ENCODE results near the gene DGCR8.

The DGCR8 gene

DNA sequence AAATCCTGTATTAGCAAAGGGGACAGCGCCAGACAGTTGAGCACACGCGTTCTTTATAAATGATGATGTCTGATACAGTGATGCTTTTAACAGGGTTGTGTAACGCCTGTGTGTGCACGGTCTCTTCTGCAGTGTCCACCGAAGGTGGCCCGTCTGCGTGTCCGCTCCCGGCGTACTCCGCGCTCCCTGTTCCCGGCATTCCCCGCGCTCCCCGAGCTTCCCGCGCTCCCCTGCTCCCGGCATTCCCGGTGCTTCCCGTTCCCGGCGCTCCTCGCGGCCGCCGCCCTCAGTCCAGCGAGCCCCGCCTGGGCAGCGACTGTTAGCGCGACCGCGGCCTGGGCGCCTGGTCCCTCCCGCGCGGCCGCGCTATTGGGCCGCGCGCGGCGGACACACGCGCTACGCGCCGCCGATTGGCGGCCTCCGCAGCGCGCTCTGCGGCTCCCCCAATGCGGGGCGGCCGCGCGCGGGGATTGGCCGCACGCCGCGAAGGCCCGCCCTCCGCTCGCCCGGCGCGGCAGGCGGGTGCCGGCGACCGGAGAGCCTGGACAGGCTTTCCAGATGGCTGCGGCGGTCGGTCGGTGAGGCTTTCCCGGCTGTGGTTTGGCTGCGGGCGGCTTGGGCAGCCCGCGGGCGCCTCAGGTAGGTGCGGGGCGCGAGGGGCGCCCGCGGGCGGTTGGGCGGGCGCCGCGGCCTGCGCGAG lies at the start of gene DGCR8:
Gene DGCR8, plus strand, starts transcription at position 497 of the 700 bp plus-strand sequence. CDS start 5,723 bp downstream, outside the sequence.
- Histone ChIP-seq H3K4me1 (ENCODE audit: control insufficient read depth in 1 of 2, insufficient read depth in 2 of 2, low read length in 2 of 2) (peaks cover 3 to 37% of the 10 kb centered on the region in 2 donors), H3K9me3 (ENCODE audit: control insufficient read depth in 1 of 2, low read length in 2 of 2) (no peaks in the 10 kb centered on the region), H3K36me3 (ENCODE audit: control insufficient read depth in 1 of 2, insufficient read depth in 2 of 2, low read length in 2 of 2) (no peaks in the 10 kb centered on the region), H3K27ac (ENCODE audit: low read length) (peak within 1 kb of the TSS; percentile 93), H3K4me3 (ENCODE audit: low read depth in 1 of 2, low read length in 2 of 2) (peak within 1 kb of the TSS; percentile 72 to 92), H3K27me3 (ENCODE audit: low read depth, low read length) (no peaks in the 10 kb centered on the region)

DNA sequence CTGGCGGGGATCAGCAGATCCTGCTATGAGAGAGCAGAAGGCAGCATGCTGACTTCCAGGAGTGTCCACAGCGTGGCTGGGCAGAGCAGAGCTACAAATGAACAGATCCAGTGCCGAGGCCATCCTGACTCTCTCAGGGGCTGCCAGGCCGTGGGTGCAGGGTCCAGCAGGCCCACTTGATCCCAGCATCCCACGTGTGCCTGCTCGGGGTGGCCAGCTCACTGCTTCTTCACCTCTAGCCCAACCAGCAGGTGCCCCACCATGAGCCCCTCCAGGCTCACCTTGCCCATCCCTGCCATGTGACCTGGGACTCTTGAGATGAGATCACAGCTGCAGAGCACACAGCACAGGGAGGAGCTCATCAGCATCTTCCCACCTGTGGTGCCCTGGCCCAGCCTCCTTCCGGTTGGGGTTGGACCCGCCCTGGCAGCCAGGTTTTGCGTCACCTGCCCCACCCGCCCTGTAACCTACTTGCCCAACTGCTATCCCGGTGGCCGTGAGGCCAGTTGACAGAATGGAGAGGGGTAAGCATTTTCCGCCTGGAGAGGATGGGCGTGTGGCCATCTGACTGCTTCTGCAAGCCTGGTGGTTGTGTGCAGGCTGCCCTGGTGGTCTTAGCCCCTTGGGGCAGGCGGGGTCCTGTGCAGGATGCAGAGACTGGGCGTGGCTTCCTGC lies 48.2 kb upstream of the DGCR8 start:
- H3K4me3 ChIP-seq (ENCODE audit: low read depth in 1 of 2, low read length in 2 of 2), result no peak overlapping the region
- no peaks in the 10 kb centered on the region for H3K27me3 ChIP-seq (ENCODE audit: low read depth, low read length)
- no peak overlapping the region for H3K27ac ChIP-seq (ENCODE audit: low read length)
- peaks cover 0 to 22% of the 10 kb centered on the region in 2 donors for H3K4me1 ChIP-seq (ENCODE audit: control insufficient read depth in 1 of 2, insufficient read depth in 2 of 2, low read length in 2 of 2)
- no peaks in the 10 kb centered on the region for H3K9me3 ChIP-seq (ENCODE audit: control insufficient read depth in 1 of 2, low read length in 2 of 2)
- H3K36me3 ChIP-seq (ENCODE audit: control insufficient read depth in 1 of 2, insufficient read depth in 2 of 2, low read length in 2 of 2), result peaks cover 0 to 10% of the 10 kb centered on the region in 2 donors

DNA sequence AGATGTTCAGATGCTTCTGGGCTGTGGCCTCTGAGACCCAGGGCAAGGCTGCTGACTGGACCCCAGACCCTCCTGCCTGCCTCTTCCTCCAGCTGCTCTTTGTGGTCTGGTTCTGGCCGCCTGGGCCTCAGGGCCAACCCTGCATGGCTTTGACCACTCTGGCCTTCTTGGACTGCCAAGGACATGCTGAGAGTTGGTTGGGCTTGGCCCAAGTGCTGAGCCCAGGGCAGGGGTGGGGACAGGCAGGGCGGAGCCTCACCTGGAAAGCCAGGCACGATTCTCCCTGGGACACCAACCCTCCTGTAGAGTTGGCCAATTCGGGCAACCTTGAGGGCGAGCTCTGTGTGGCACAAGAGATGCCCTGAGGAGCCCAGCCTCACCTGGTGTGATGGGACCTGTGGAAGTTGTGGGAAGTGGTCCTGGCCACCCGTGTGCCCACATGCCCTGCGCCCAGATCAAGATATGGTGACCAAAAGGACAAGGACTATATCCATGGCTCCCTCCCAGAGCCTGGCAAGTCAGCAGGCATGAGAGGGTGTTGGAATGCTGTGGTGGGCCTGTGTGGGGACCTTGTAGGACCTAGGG lies 47.5 kb upstream of the DGCR8 start:
- H3K36me3 ChIP-seq (ENCODE audit: control insufficient read depth in 1 of 2, insufficient read depth in 2 of 2, low read length in 2 of 2), result peaks cover 4 to 14% of the 10 kb centered on the region in 2 donors
- H3K4me3 ChIP-seq (ENCODE audit: low read depth in 1 of 2, low read length in 2 of 2), result no peak overlapping the region
- peaks cover 0 to 22% of the 10 kb centered on the region in 2 donors for H3K4me1 ChIP-seq (ENCODE audit: control insufficient read depth in 1 of 2, insufficient read depth in 2 of 2, low read length in 2 of 2)
- H3K9me3 ChIP-seq (ENCODE audit: control insufficient read depth in 1 of 2, low read length in 2 of 2), result no peaks in the 10 kb centered on the region
- H3K27ac ChIP-seq (ENCODE audit: low read length), result no peak overlapping the region
- no peaks in the 10 kb centered on the region for H3K27me3 ChIP-seq (ENCODE audit: low read depth, low read length)

DNA sequence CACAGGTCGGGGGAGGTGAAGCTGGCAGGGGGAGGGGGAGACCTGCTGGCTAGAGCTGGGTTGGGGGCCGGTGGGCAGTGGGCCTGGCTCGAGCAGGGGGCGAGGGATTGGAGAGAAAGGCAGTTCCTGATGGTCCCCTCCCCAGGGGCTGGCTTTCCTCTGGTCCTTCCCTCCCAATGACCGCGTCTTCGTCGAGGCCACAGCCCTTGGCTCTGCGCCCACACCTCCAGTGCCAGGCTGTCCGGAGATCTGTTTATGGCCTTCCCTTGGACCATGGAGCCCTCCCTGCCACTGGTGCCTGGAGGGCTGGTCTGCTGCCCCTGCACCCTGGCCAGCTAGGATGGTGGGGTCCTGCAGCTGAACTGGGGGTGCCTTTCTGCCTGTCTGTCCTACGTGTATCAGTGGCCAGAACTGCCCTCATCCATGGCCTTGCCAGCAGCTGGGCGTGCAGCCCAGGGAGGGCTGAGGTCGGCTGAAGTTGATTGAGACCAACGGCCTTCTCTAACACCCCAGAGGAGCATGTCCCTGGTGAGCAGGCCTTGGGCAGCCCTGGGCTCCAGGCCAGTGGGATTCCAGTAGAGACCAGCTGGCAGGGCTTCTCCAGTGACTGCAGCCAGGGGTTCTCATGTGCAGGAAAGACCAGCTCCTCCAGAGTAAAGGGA lies 46.9 kb upstream of the DGCR8 start:
- Histone ChIP-seq H3K27me3 (ENCODE audit: low read depth, low read length) (no peaks in the 10 kb centered on the region), H3K4me1 (ENCODE audit: control insufficient read depth in 1 of 2, insufficient read depth in 2 of 2, low read length in 2 of 2) (peaks cover 0 to 21% of the 10 kb centered on the region in 2 donors), H3K27ac (ENCODE audit: low read length) (no peak overlapping the region), H3K9me3 (ENCODE audit: control insufficient read depth in 1 of 2, low read length in 2 of 2) (no peaks in the 10 kb centered on the region), H3K4me3 (ENCODE audit: low read depth in 1 of 2, low read length in 2 of 2) (no peak overlapping the region), H3K36me3 (ENCODE audit: control insufficient read depth in 1 of 2, insufficient read depth in 2 of 2, low read length in 2 of 2) (peaks cover 7 to 17% of the 10 kb centered on the region in 2 donors)

DNA sequence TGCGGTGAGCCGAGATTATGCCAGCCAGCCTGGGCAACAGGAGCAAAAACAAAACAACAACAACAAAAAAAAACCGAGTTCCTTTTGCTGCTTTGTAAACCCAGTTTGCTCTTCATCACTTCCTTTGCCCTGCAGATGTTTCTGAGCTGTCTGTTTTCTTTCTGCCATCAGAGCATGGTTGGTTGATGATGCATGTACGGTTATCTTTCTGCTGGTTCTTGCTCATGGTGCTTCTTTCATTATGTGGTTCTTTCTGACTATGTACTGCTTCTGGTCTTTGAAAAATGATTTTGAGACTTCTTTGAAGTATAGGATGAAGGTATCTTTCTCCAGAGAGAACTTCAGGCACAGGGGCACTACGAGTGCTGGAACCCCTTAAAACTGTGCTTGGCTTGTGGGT lies 45.9 kb upstream of the DGCR8 start:
- no peaks in the 10 kb centered on the region for H3K9me3 ChIP-seq (ENCODE audit: control insufficient read depth in 1 of 2, low read length in 2 of 2)

DNA sequence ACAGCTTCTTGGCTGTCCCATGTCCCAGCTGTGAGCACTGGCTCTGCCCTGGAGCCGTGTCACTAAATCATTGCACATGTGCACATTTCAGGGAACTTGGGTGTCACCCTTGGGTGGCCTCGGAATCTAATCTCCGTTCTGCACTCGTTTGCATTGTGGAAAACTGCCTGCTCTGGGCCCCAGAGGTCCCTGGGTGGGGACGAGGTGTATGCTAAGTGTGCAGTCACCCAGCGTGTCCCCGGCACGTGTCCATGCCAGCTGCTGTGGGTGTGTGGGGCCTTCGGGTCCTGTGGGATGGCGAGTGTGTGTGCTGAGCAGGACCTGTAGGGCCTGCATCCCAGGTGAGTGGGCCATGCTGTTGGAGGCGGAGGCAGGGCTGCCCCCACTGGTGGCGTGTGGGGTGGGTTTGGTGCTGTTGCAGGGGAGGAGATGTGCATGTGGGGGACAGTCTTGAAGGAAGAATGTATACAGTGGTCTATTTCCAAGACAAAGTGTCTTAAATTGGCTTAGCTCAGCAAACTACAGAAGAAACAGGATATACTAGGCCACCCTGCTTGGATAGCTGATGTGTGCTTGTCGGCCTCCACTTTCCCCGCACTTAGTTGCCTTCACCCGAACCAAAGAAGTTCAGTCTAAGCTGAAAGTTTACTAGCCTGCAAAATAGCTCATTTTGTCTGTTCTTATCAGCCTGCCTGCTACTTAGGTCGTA lies 44.5 kb upstream of the DGCR8 start:
- Histone ChIP-seq H3K36me3 (ENCODE audit: control insufficient read depth in 1 of 2, insufficient read depth in 2 of 2, low read length in 2 of 2) (peaks cover 11 to 20% of the 10 kb centered on the region in 2 donors), H3K27me3 (ENCODE audit: low read depth, low read length) (no peaks in the 10 kb centered on the region), H3K4me1 (ENCODE audit: control insufficient read depth in 1 of 2, insufficient read depth in 2 of 2, low read length in 2 of 2) (peaks cover 0 to 24% of the 10 kb centered on the region in 2 donors), H3K27ac (ENCODE audit: low read length) (no peak overlapping the region), H3K9me3 (ENCODE audit: control insufficient read depth in 1 of 2, low read length in 2 of 2) (no peaks in the 10 kb centered on the region), H3K4me3 (ENCODE audit: low read depth in 1 of 2, low read length in 2 of 2) (no peak overlapping the region)

More for the DNA sequence above, 45.9 kb upstream of the DGCR8 start:
- Histone ChIP-seq H3K4me1 (ENCODE audit: control insufficient read depth in 1 of 2, insufficient read depth in 2 of 2, low read length in 2 of 2) (peaks cover 0 to 19% of the 10 kb centered on the region in 2 donors), H3K27me3 (ENCODE audit: low read depth, low read length) (no peaks in the 10 kb centered on the region), H3K4me3 (ENCODE audit: low read depth in 1 of 2, low read length in 2 of 2) (no peak overlapping the region), H3K27ac (ENCODE audit: low read length) (no peak overlapping the region), H3K36me3 (ENCODE audit: control insufficient read depth in 1 of 2, insufficient read depth in 2 of 2, low read length in 2 of 2) (peaks cover 8 to 18% of the 10 kb centered on the region in 2 donors)

DNA sequence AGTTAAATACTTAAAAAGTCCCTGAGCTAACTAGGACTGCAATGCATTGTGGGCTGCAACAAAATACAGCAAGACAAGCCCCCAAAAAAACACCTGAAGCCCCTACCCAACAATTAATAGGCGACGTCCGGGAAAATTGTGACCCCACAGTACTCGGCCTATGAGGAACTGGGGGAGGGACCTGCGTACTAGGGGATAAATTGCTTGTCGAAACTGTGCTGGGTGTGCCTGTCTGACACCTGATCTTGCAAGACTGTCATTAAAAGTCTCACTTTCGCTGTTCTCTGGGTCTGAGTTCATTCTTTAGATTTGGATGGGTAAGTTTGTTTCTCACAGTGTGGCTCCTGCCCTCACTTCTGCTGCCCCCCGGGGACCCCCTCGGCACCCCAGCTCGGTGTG lies 44.0 kb upstream of the DGCR8 start:
- Histone ChIP-seq H3K27ac (ENCODE audit: low read length) (no peak overlapping the region), H3K4me3 (ENCODE audit: low read depth in 1 of 2, low read length in 2 of 2) (no peak overlapping the region), H3K9me3 (ENCODE audit: control insufficient read depth in 1 of 2, low read length in 2 of 2) (no peaks in the 10 kb centered on the region), H3K27me3 (ENCODE audit: low read depth, low read length) (no peaks in the 10 kb centered on the region), H3K4me1 (ENCODE audit: control insufficient read depth in 1 of 2, insufficient read depth in 2 of 2, low read length in 2 of 2) (peaks cover 0 to 24% of the 10 kb centered on the region in 2 donors), H3K36me3 (ENCODE audit: control insufficient read depth in 1 of 2, insufficient read depth in 2 of 2, low read length in 2 of 2) (peaks cover 11 to 24% of the 10 kb centered on the region in 2 donors)

DNA sequence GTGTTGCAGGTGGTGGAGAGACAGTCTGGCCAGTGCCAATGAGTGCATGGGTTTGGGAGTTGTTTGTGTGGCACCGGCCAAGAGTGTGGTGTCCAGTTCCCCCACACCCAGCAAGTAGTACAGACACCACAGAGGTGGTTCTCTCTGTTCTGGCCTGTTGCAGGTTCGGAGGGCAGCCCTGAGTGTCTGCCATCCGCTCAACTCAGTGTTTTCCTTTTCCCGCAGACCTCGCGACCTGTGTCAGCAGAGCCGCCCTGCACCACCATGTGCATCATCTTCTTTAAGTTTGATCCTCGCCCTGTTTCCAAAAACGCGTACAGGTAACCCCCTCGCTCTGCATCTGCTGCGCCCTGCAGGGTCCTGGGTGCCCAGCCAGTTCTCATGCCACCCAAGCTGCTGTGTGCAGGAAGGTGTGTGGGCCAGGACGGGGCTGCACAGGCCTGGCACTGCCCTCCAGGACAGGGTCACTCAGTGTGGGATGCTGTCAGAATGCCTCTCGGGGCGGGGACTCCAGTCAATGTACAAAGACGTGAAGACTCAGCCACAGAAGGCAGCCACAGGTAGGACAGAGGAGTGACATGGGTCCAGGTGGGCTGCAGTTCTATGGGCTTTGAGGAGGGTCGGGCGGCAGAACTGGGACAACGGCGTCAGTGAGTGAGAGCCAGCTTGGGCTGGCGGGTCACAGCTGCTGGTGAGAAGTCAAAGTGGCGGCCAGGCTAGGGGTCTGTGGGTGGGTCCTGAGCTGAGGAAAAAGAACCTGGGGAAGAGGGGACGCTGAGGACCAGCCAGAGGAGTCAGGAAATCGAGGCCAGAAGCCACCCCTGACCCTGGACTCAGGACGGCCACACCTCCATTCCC lies 43.3 kb upstream of the DGCR8 start:
- Histone ChIP-seq H3K9me3 (ENCODE audit: control insufficient read depth in 1 of 2, low read length in 2 of 2) (no peaks in the 10 kb centered on the region), H3K27me3 (ENCODE audit: low read depth, low read length) (no peaks in the 10 kb centered on the region), H3K4me1 (ENCODE audit: control insufficient read depth in 1 of 2, insufficient read depth in 2 of 2, low read length in 2 of 2) (peaks cover 0 to 24% of the 10 kb centered on the region in 2 donors), H3K4me3 (ENCODE audit: low read depth in 1 of 2, low read length in 2 of 2) (no peak overlapping the region), H3K27ac (ENCODE audit: low read length) (no peak overlapping the region), H3K36me3 (ENCODE audit: control insufficient read depth in 1 of 2, insufficient read depth in 2 of 2, low read length in 2 of 2) (peaks cover 11 to 23% of the 10 kb centered on the region in 2 donors)

DNA sequence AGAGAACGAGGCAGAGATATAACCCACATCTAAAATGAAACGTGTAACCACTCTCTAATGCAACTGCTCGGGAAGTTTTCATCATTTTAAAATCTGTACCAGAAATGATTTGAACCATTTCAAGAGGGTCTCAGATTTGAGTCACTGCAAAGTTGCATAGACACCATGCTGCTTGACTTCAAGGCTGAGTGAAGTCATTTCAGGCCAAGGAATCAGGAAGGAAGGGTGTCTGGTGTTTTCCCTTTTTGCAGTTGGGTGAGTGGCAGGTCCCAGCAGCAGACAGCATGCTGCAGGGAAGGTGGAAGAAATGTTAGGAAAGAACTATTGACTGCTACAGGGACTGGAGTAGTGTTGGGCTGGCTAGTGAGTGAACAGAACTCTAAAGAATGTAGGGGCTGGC lies 42.6 kb upstream of the DGCR8 start:
- Histone ChIP-seq H3K36me3 (ENCODE audit: control insufficient read depth in 1 of 2, insufficient read depth in 2 of 2, low read length in 2 of 2) (peaks cover 11 to 17% of the 10 kb centered on the region in 2 donors), H3K27me3 (ENCODE audit: low read depth, low read length) (no peaks in the 10 kb centered on the region), H3K4me1 (ENCODE audit: control insufficient read depth in 1 of 2, insufficient read depth in 2 of 2, low read length in 2 of 2) (peaks cover 0 to 17% of the 10 kb centered on the region in 2 donors)

DNA sequence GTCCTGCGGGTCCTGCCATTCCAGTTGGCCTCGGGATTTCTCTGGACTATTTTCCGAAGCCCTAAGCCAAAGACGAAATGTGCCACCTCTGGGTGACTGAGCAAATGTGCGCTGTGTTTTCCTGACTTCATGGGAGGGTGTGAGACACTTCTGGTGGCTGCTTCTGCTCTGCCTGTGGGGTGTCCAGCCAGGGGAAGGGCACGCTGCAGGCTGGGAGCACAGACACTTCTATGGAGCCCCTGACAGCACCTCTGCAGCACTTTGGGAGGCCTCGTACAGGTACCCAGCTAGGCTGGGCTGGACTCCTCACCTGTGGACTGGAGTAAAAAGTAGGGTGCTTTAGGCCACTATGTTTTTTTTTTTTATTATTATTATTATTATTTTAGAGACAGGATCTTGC lies 41.5 kb upstream of the DGCR8 start:
- no peaks in the 10 kb centered on the region for H3K9me3 ChIP-seq (ENCODE audit: control insufficient read depth in 1 of 2, low read length in 2 of 2)
- peaks cover 18 to 25% of the 10 kb centered on the region in 2 donors for H3K36me3 ChIP-seq (ENCODE audit: control insufficient read depth in 1 of 2, insufficient read depth in 2 of 2, low read length in 2 of 2)
- H3K4me3 ChIP-seq (ENCODE audit: low read depth in 1 of 2, low read length in 2 of 2), result no peak overlapping the region
- peaks cover 0 to 6% of the 10 kb centered on the region in 2 donors for H3K4me1 ChIP-seq (ENCODE audit: control insufficient read depth in 1 of 2, insufficient read depth in 2 of 2, low read length in 2 of 2)
- no peak overlapping the region for H3K27ac ChIP-seq (ENCODE audit: low read length)
- no peaks in the 10 kb centered on the region for H3K27me3 ChIP-seq (ENCODE audit: low read depth, low read length)

More for the DNA sequence above, 42.6 kb upstream of the DGCR8 start:
- Histone ChIP-seq H3K4me3 (ENCODE audit: low read depth in 1 of 2, low read length in 2 of 2) (no peak overlapping the region), H3K27ac (ENCODE audit: low read length) (no peak overlapping the region), H3K9me3 (ENCODE audit: control insufficient read depth in 1 of 2, low read length in 2 of 2) (no peaks in the 10 kb centered on the region)
